IPS-18a (cell line): ENCODE data around the gene HOPX.
"Not testable (repeated sequence)": the region's sequence is repeated elsewhere in the genome, so short reads cannot be mapped to it uniquely, and the experiment has no call there.

Experiments used
- H3K27ac ChIP-seq: one replicate; pipeline ENCODE4 v1.5.1; 2013; ENCODE audit warnings: low read length
- H3K27me3 ChIP-seq: one replicate; pipeline ENCODE4 v1.6.1; 2013; ENCODE audit warnings: mild to moderate bottlenecking, low read length; ENCODE audit not compliant: control insufficient read depth, insufficient read depth
- H3K36me3 ChIP-seq: one replicate; pipeline ENCODE4 v1.6.1; 2013; ENCODE audit warnings: low read depth, low read length; ENCODE audit not compliant: control insufficient read depth
- H3K4me1 ChIP-seq: one replicate; pipeline ENCODE4 v1.6.1; 2013; ENCODE audit warnings: low read depth, low read length; ENCODE audit not compliant: control insufficient read depth
- H3K4me3 ChIP-seq: one replicate; pipeline ENCODE4 v1.5.1; 2013; ENCODE audit warnings: low read length
- H3K9ac ChIP-seq: one replicate; pipeline ENCODE4 v1.6.1; 2013; ENCODE audit warnings: mild to moderate bottlenecking, low read length, moderate library complexity
- H3K9me3 ChIP-seq: one replicate; pipeline ENCODE4 v1.6.1; 2013; ENCODE audit warnings: low read depth, low read length; ENCODE audit not compliant: control insufficient read depth

The HOPX gene

GRCh38 chr4:56681158-56681852 is at the start of gene HOPX:
HOPX (minus strand) TSS chr4:56681296; CDS start chr4:56657816, 23,480 bp downstream.
- no peaks in the 10 kb centered on the region for H3K9me3 ChIP-seq
- H3K27me3 ChIP-seq = peaks cover 5% of the 10 kb centered on the region
- H3K27ac ChIP-seq = no peak within 1 kb of the TSS
- H3K9ac ChIP-seq = no peak within 1 kb of the TSS
- H3K4me3 ChIP-seq = no peak within 1 kb of the TSS
- H3K4me1 ChIP-seq = peaks cover 9% of the 10 kb centered on the region
- H3K36me3 ChIP-seq = no peaks in the 10 kb centered on the region

GRCh38 chr4:56730097-56730496 is 49.0 kb upstream of the HOPX start:
- H3K27me3 ChIP-seq = no peaks in the 10 kb centered on the region
- no peaks in the 10 kb centered on the region for H3K9me3 ChIP-seq
- H3K9ac ChIP-seq = no peak overlapping the region
- no peaks in the 10 kb centered on the region for H3K36me3 ChIP-seq
- H3K27ac ChIP-seq = no peak overlapping the region
- no peaks in the 10 kb centered on the region for H3K4me1 ChIP-seq
- H3K4me3 ChIP-seq = no peak overlapping the region

GRCh38 chr4:56728512-56728911 is 47.4 kb upstream of the HOPX start:
- Histone ChIP-seq H3K9ac (no peak overlapping the region), H3K36me3 (no peaks in the 10 kb centered on the region), H3K27me3 (no peaks in the 10 kb centered on the region), H3K27ac (no peak overlapping the region), H3K4me1 (no peaks in the 10 kb centered on the region), H3K9me3 (no peaks in the 10 kb centered on the region), H3K4me3 (no peak overlapping the region)

- no peak overlapping the region for H3K9ac ChIP-seq
- H3K4me3 ChIP-seq = no peak overlapping the region
- no peak overlapping the region for H3K27ac ChIP-seq
- no peaks in the 10 kb centered on the region for H3K27me3 ChIP-seq
- H3K36me3 ChIP-seq = no peaks in the 10 kb centered on the region
- no peaks in the 10 kb centered on the region for H3K9me3 ChIP-seq
- no peaks in the 10 kb centered on the region for H3K4me1 ChIP-seq
These were observed 46.1 kb upstream of the HOPX start for GRCh38 chr4:56727150-56727549.

- not testable (repeated sequence) for H3K27me3 ChIP-seq, H3K36me3 ChIP-seq, H3K9me3 ChIP-seq, H3K4me1 ChIP-seq, H3K27ac ChIP-seq, H3K4me3 ChIP-seq, H3K9ac ChIP-seq
These were observed 45.5 kb upstream of the HOPX start for GRCh38 chr4:56726593-56726992.

GRCh38 chr4:56723659-56724230 is 42.6 kb upstream of the HOPX start:
- no peak overlapping the region for H3K9ac ChIP-seq
- H3K27me3 ChIP-seq = no peaks in the 10 kb centered on the region
- H3K27ac ChIP-seq = no peak overlapping the region
- no peaks in the 10 kb centered on the region for H3K9me3 ChIP-seq
- H3K4me1 ChIP-seq = no peaks in the 10 kb centered on the region
- no peaks in the 10 kb centered on the region for H3K36me3 ChIP-seq
- no peak overlapping the region for H3K4me3 ChIP-seq

GRCh38 chr4:56723201-56723605 is 42.1 kb upstream of the HOPX start:
- no peaks in the 10 kb centered on the region for H3K27me3 ChIP-seq
- H3K9ac ChIP-seq = no peak overlapping the region
- no peak overlapping the region for H3K4me3 ChIP-seq
- no peak overlapping the region for H3K27ac ChIP-seq
- H3K4me1 ChIP-seq = no peaks in the 10 kb centered on the region
- H3K36me3 ChIP-seq = no peaks in the 10 kb centered on the region
- H3K9me3 ChIP-seq = no peaks in the 10 kb centered on the region

- no peaks in the 10 kb centered on the region for H3K27me3 ChIP-seq
- H3K4me1 ChIP-seq = no peaks in the 10 kb centered on the region
- no peaks in the 10 kb centered on the region for H3K9me3 ChIP-seq
- no peak overlapping the region for H3K4me3 ChIP-seq
- no peaks in the 10 kb centered on the region for H3K36me3 ChIP-seq
- no peak overlapping the region for H3K9ac ChIP-seq
- no peak overlapping the region for H3K27ac ChIP-seq
These were observed 27.1 kb upstream of the HOPX start for GRCh38 chr4:56708146-56708545.

GRCh38 chr4:56705966-56706365 is 24.9 kb upstream of the HOPX start:
- Histone ChIP-seq H3K4me1 (no peaks in the 10 kb centered on the region), H3K4me3 (no peak overlapping the region), H3K9ac (no peak overlapping the region), H3K36me3 (no peaks in the 10 kb centered on the region), H3K9me3 (no peaks in the 10 kb centered on the region), H3K27ac (no peak overlapping the region), H3K27me3 (no peaks in the 10 kb centered on the region)

- Histone ChIP-seq H3K36me3 (no peaks in the 10 kb centered on the region), H3K9me3 (no peaks in the 10 kb centered on the region), H3K27me3 (no peaks in the 10 kb centered on the region), H3K4me3 (no peak overlapping the region), H3K9ac (no peak overlapping the region), H3K4me1 (no peaks in the 10 kb centered on the region), H3K27ac (no peak overlapping the region)
These were observed 24.2 kb upstream of the HOPX start for GRCh38 chr4:56705334-56705733.

GRCh38 chr4:56704089-56704871 is 23.2 kb upstream of the HOPX start:
- no peaks in the 10 kb centered on the region for H3K9me3 ChIP-seq
- H3K36me3 ChIP-seq = no peaks in the 10 kb centered on the region
- no peaks in the 10 kb centered on the region for H3K27me3 ChIP-seq
- no peak overlapping the region for H3K27ac ChIP-seq
- no peak overlapping the region for H3K4me3 ChIP-seq
- H3K4me1 ChIP-seq = no peaks in the 10 kb centered on the region
- H3K9ac ChIP-seq = no peak overlapping the region
